Measurements from ENCODE around the gene AZU1.

DNA sequence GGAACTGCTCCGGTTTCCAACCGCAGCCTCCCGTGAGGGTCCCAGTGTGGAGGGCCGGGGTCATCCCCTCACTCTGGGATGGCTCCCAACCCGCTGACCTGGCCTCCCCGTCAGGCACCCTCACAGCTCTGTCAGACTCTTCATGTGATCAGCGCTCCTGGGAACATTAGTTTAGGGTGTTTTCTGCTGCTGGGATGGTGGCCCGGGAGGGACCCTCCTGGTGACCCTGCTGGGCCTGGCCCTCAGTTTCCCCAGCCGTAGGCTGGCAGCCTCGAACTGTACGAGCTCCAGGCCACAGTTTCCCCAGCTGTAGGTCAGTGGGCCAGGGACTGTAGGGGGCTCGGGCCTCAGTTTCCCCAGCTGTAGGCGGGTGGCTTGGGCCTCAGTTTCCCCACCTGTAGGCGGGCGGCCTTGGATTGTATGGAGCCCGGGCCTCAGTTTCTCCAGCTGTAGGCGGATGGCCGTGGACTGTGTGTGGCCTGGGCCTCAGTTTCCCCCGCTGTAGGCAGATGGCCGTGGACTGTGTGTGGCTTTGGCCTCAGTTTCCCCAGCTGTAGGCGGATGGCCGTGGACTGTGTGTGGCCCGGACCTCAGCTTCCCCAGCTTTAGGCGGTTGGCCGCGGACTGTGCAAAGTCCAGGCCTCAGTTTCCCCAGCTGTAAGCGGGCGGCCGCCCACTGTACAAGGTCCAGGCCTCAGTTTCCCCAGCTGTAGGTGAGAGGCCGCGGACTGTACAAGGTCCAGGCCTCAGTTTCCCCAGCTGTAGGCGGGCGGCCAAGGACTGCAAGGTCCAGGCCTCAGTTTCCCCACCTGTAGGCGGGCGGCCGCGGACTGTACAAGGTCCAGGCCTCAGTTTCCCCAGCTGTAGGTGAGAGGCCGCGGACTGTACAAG, 31.7 kb upstream of the AZU1 start:
- TF ChIP-seq, protein P1, sequence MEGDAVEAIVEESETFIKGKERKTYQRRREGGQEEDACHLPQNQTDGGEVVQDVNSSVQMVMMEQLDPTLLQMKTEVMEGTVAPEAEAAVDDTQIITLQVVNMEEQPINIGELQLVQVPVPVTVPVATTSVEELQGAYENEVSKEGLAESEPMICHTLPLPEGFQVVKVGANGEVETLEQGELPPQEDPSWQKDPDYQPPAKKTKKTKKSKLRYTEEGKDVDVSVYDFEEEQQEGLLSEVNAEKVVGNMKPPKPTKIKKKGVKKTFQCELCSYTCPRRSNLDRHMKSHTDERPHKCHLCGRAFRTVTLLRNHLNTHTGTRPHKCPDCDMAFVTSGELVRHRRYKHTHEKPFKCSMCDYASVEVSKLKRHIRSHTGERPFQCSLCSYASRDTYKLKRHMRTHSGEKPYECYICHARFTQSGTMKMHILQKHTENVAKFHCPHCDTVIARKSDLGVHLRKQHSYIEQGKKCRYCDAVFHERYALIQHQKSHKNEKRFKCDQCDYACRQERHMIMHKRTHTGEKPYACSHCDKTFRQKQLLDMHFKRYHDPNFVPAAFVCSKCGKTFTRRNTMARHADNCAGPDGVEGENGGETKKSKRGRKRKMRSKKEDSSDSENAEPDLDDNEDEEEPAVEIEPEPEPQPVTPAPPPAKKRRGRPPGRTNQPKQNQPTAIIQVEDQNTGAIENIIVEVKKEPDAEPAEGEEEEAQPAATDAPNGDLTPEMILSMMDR (IDR thresholded peaks at IDR 0.05; ENCODE audit: low read depth, low read length, missing input control): no peak
- TF ChIP-seq RXRA (IDR thresholded peaks at IDR 0.05) (no peak), RAD21 (IDR thresholded peaks at IDR 0.05) (no peak), TAF1 (conservative IDR thresholded peaks at IDR 0.05) (no peak), FOXA1 (IDR thresholded peaks at IDR 0.05) (no peak), GABPA (IDR thresholded peaks at IDR 0.05 in 1 of 2, conservative IDR thresholded peaks at IDR 0.05 in 1 of 2) (no peak), JUND (IDR thresholded peaks at IDR 0.05) (no peak), EGR1 (IDR thresholded peaks at IDR 0.05; ENCODE audit: low read depth in 2 of 2) (no peak), YY1 (IDR thresholded peaks at IDR 0.05) (no peak), FOXA2 (IDR thresholded peaks at IDR 0.05) (no peak), SP1 (IDR thresholded peaks at IDR 0.05) (no peak)
- TF ChIP-seq, protein P2, sequence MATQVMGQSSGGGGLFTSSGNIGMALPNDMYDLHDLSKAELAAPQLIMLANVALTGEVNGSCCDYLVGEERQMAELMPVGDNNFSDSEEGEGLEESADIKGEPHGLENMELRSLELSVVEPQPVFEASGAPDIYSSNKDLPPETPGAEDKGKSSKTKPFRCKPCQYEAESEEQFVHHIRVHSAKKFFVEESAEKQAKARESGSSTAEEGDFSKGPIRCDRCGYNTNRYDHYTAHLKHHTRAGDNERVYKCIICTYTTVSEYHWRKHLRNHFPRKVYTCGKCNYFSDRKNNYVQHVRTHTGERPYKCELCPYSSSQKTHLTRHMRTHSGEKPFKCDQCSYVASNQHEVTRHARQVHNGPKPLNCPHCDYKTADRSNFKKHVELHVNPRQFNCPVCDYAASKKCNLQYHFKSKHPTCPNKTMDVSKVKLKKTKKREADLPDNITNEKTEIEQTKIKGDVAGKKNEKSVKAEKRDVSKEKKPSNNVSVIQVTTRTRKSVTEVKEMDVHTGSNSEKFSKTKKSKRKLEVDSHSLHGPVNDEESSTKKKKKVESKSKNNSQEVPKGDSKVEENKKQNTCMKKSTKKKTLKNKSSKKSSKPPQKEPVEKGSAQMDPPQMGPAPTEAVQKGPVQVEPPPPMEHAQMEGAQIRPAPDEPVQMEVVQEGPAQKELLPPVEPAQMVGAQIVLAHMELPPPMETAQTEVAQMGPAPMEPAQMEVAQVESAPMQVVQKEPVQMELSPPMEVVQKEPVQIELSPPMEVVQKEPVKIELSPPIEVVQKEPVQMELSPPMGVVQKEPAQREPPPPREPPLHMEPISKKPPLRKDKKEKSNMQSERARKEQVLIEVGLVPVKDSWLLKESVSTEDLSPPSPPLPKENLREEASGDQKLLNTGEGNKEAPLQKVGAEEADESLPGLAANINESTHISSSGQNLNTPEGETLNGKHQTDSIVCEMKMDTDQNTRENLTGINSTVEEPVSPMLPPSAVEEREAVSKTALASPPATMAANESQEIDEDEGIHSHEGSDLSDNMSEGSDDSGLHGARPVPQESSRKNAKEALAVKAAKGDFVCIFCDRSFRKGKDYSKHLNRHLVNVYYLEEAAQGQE (IDR thresholded peaks at IDR 0.05): no peak
- TF ChIP-seq, protein P3, sequence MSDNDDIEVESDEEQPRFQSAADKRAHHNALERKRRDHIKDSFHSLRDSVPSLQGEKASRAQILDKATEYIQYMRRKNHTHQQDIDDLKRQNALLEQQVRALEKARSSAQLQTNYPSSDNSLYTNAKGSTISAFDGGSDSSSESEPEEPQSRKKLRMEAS (IDR thresholded peaks at IDR 0.05): no peak

All from liver (tissue), 3 donors.